Ovary (tissue), 3 donors: ENCODE results near the gene SLC51A.

Source experiments
- CTCF ChIP-seq, 3 donors: fragments of 450-650 bp in 2 of 3; fragments of 200-600 bp in 1 of 3; IDR thresholded peaks; one replicate each; pipeline versions ENCODE4 v1.5.1 to v1.8.0; 2016 to 2022; ENCODE audit warnings: antibody characterized with exemption in 3 of 3, mild to moderate bottlenecking in 1 of 3
- EP300 ChIP-seq: sonication (generic); formaldehyde crosslinking; IDR thresholded peaks from one replicate; pipeline ENCODE4 v1.6.1; 2017; ENCODE audit warnings: antibody characterized with exemption
- donor health status: DM: no; HTN: no; CAD: no.

- TF ChIP-seq CTCF (IDR thresholded peaks at IDR 0.05) (no peak), EP300 (no peak)
These were observed 21.8 kb upstream of the SLC51A start for GRCh38 chr3:196194542-196194915.
